ENCODE results near the gene UTS2B.
"Not testable (repeated sequence)": the region's sequence is repeated elsewhere in the genome, so short reads cannot be mapped to it uniquely, and the experiment has no call there.

The UTS2B gene

DNA sequence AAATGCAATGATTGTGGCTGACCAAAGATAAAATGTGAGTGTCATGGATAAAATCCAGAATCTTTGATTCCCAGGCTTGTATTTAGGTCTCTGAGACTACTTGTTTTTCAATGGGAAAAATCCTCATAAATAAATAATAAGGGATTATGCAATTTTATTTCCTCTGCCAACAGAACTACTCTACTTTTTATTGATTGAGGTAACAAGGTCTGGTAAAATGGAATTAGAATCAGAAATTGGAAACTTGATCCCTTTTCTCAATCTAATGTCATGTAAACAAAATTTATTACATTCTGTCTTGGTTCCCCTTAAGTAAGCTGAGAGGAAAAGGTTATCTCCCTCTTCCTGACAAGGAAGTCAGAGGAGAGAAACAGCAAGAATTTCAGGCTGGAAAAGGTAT lies 49.4 kb downstream of the UTS2B start:
- TF ChIP-seq, protein P1, sequence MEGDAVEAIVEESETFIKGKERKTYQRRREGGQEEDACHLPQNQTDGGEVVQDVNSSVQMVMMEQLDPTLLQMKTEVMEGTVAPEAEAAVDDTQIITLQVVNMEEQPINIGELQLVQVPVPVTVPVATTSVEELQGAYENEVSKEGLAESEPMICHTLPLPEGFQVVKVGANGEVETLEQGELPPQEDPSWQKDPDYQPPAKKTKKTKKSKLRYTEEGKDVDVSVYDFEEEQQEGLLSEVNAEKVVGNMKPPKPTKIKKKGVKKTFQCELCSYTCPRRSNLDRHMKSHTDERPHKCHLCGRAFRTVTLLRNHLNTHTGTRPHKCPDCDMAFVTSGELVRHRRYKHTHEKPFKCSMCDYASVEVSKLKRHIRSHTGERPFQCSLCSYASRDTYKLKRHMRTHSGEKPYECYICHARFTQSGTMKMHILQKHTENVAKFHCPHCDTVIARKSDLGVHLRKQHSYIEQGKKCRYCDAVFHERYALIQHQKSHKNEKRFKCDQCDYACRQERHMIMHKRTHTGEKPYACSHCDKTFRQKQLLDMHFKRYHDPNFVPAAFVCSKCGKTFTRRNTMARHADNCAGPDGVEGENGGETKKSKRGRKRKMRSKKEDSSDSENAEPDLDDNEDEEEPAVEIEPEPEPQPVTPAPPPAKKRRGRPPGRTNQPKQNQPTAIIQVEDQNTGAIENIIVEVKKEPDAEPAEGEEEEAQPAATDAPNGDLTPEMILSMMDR (IDR thresholded peaks at IDR 0.05; ENCODE audit: low read depth, low read length): no peak
- no peaks in the 10 kb centered on the region for H3K4me1 ChIP-seq
- peaks cover 5% of the 10 kb centered on the region; the same call in 1 of the 2 replicates for H3K27me3 ChIP-seq
- H3K4me3 ChIP-seq (ENCODE audit: low read depth, low read length): no peak overlapping the region
- no peak for DNase-seq
- H3K36me3 ChIP-seq: no peaks in the 10 kb centered on the region
- no peaks in the 10 kb centered on the region for H3K9me3 ChIP-seq

DNA sequence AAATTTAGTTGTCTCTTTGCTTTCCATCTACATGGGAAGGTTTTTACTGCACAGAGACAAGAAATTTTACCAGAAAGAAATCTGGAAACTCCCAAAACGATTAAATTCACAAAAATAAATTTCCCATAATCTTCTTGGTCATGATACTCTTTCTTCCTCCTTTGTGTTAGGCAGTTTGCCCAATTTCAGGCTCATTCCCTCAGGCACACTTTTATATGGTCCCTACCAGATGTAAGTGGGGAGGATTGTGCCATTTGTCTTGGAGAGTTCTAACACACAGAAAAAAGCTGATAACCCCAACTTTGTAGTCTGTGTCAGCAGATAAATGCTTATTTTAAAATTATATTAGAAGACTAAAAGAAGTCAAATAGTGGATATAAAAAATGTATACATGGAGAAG lies 50.2 kb downstream of the UTS2B start:
- Histone ChIP-seq H3K4me1 (no peaks in the 10 kb centered on the region), H3K36me3 (no peaks in the 10 kb centered on the region)
- TF ChIP-seq, protein P1 (IDR thresholded peaks at IDR 0.05; ENCODE audit: low read depth, low read length): no peak

GRCh38 chr3:191275751-191276150 lies 54.6 kb downstream of the UTS2B start:
- Histone ChIP-seq H3K36me3 (no peaks in the 10 kb centered on the region), H3K27me3 (peaks cover 5% of the 10 kb centered on the region; the same call in 1 of the 2 replicates), H3K4me1 (no peaks in the 10 kb centered on the region), H3K9me3 (no peaks in the 10 kb centered on the region), H3K4me3 (ENCODE audit: low read depth, low read length) (no peak overlapping the region)
- DNase-seq: no peak
- TF ChIP-seq, protein P1 (IDR thresholded peaks at IDR 0.05; ENCODE audit: low read depth, low read length): no peak

More for the DNA sequence above, 50.2 kb downstream of the UTS2B start:
- no peak overlapping the region for H3K4me3 ChIP-seq (ENCODE audit: low read depth, low read length)
- no peak for DNase-seq
- no peaks in the 10 kb centered on the region for H3K9me3 ChIP-seq
- peaks cover 5% of the 10 kb centered on the region; the same call in 1 of the 2 replicates for H3K27me3 ChIP-seq

DNA sequence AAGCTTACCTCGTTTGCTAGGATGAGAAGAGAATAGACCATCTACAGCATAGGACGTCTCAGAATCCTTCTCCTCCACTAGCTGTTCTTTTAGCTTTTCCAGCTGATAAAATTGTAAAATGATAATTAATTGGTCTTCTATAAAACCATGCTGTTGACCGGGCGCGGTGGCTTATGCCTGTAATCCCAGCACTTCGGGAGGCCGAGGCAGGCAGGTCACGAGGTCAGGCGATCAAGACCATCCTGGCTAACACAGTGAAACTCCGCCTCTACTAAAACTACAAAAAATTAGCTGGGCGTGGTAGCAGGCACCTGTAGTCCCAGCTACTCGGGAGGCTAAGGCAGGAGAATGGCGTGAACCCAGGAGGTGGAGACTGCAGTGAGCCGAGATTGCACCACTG lies 55.1 kb downstream of the UTS2B start:
- not testable (repeated sequence) for H3K9me3 ChIP-seq; H3K36me3 ChIP-seq; DNase-seq; H3K27me3 ChIP-seq; H3K4me3 ChIP-seq (ENCODE audit: low read depth, low read length); H3K4me1 ChIP-seq

GRCh38 chr3:191269289-191270085 lies 60.8 kb downstream of the UTS2B start:
- Histone ChIP-seq H3K27me3 (no peaks in the 10 kb centered on the region; the same call in 1 of the 2 replicates), H3K4me3 (ENCODE audit: low read depth, low read length) (no peak overlapping the region), H3K9me3 (no peaks in the 10 kb centered on the region), H3K4me1 (no peaks in the 10 kb centered on the region), H3K36me3 (no peaks in the 10 kb centered on the region)
- DNase-seq: no peak
- TF ChIP-seq, protein P1 (IDR thresholded peaks at IDR 0.05; ENCODE audit: low read depth, low read length): no peak

DNA sequence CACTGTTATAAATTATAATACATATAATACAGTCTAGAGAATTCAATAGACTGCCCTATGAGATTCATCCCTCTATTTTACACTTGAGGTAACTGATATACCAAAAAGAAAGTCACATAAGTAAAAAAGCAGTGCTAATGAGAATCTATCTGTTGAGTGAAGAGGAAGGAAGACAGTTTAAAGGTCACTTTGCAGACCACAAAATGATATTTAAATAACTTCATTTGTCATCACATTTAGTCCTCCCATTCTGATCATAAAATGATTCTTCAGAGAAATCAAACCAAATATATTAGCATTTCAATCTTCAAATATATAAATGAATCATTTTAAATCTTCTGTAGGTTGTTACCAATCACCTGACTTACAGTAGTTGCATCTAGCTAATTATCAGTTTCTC lies 61.6 kb downstream of the UTS2B start:
- Histone ChIP-seq H3K27me3 (peaks cover 2% of the 10 kb centered on the region; the same call in 1 of the 2 replicates), H3K9me3 (no peaks in the 10 kb centered on the region), H3K4me3 (ENCODE audit: low read depth, low read length) (no peak overlapping the region), H3K4me1 (no peaks in the 10 kb centered on the region), H3K36me3 (no peaks in the 10 kb centered on the region)
- no peak for DNase-seq
- TF ChIP-seq, protein P1 (IDR thresholded peaks at IDR 0.05; ENCODE audit: low read depth, low read length): no peak
